GM12865 (cell line): ENCODE data around the gene FHIT.

Experiments used
- DNase-seq: peaks from one replicate; pipeline ENCODE4 v3.0.0; 2010; ENCODE audit warnings: low read depth
- H3K4me3 ChIP-seq: 2 replicates; pipeline ENCODE4 v1.5.1; 2011; ENCODE audit warnings: mild to moderate bottlenecking, low read depth, low read length, control low read depth
- CTCF ChIP-seq: IDR thresholded peaks from 2 replicates; pipeline ENCODE4 v1.5.1; 2011; ENCODE audit warnings: low read length, control low read depth, low read depth, inconsistent platforms; ENCODE audit not compliant: insufficient read depth; ENCODE audit errors: missing control alignments

Gene FHIT

GRCh38 chr3:60517134-60517533, 734.1 kb downstream of the FHIT start:
- H3K4me3 ChIP-seq = no peak overlapping the region
- no peak for TF ChIP-seq CTCF
- DNase-seq = no peak

GRCh38 chr3:60514866-60515265, 736.4 kb downstream of the FHIT start:
- DNase-seq = no peak
- no peak for TF ChIP-seq CTCF
- no peak overlapping the region for H3K4me3 ChIP-seq

GRCh38 chr3:60514085-60514649, 737.1 kb downstream of the FHIT start:
- no peak for DNase-seq
- no peak for TF ChIP-seq CTCF
- H3K4me3 ChIP-seq = no peak overlapping the region

GRCh38 chr3:60513241-60513640, 738.0 kb downstream of the FHIT start:
- DNase-seq = no peak
- no peak for TF ChIP-seq CTCF
- H3K4me3 ChIP-seq = no peak overlapping the region

GRCh38 chr3:60512506-60512905, 738.7 kb downstream of the FHIT start:
- DNase-seq = no peak
- no peak overlapping the region for H3K4me3 ChIP-seq
- TF ChIP-seq CTCF = no peak

GRCh38 chr3:60509471-60509870, 741.8 kb downstream of the FHIT start:
- no peak overlapping the region for H3K4me3 ChIP-seq
- TF ChIP-seq CTCF = no peak
- no peak for DNase-seq

- DNase-seq = peak; percentile 4
- no peak overlapping the region for H3K4me3 ChIP-seq
- no peak for TF ChIP-seq CTCF
Observed at GRCh38 chr3:60504827-60505457, 746.3 kb downstream of the FHIT start.
